Measurements from ENCODE around the gene LDB1.

Gene LDB1

GRCh38 chr10:102154466-102155116 is 34.4 kb upstream of the LDB1 start:
- H3K27ac ChIP-seq, result peak overlapping the region; percentile 3; the same call in 1 of the 2 replicates

GRCh38 chr10:102153093-102153620 is 33.0 kb upstream of the LDB1 start:
- peak overlapping the region; percentile 91 for H3K27ac ChIP-seq
- TF ChIP-seq ZFX (IDR thresholded peaks at IDR 0.05), result no peak
- no peak for TF ChIP-seq CTCF (conservative IDR thresholded peaks at IDR 0.05)

More at GRCh38 chr10:102154466-102155116, 34.4 kb upstream of the LDB1 start:
- TF ChIP-seq CTCF (conservative IDR thresholded peaks at IDR 0.05) (no peak), ZFX (IDR thresholded peaks at IDR 0.05) (no peak)

- H3K27ac ChIP-seq, result peak overlapping the region; percentile 91
- no peak for TF ChIP-seq CTCF (conservative IDR thresholded peaks at IDR 0.05)
- peak; percentile 41; the same call in 1 of the 2 replicates for TF ChIP-seq ZFX (IDR thresholded peaks at IDR 0.05)
Measured at GRCh38 chr10:102152545-102152890, 32.4 kb upstream of the LDB1 start.

- no peak for TF ChIP-seq ZFX (IDR thresholded peaks at IDR 0.05)
- TF ChIP-seq CTCF (conservative IDR thresholded peaks at IDR 0.05), result no peak
- peak within 1 kb of the TSS; percentile 91 for H3K27ac ChIP-seq
Measured at GRCh38 chr10:102151774-102152544, 31.8 kb upstream of the LDB1 start, which contains the start of gene NOLC1. Gene NOLC1 (plus strand): TSS chr10:102152389. CDS start chr10:102152411, 22 bp downstream.

GRCh38 chr10:102150970-102151773 is 31.0 kb upstream of the LDB1 start:
- peak overlapping the region; percentile 91 for H3K27ac ChIP-seq
- no peak for TF ChIP-seq ZFX (IDR thresholded peaks at IDR 0.05)

- TF ChIP-seq ZFX (IDR thresholded peaks at IDR 0.05), result no peak
- TF ChIP-seq CTCF (conservative IDR thresholded peaks at IDR 0.05), result no peak
- no peak overlapping the region for H3K27ac ChIP-seq
Measured at GRCh38 chr10:102148275-102148674, 28.1 kb upstream of the LDB1 start.

- TF ChIP-seq ZFX (IDR thresholded peaks at IDR 0.05), result no peak
- TF ChIP-seq CTCF (conservative IDR thresholded peaks at IDR 0.05), result no peak
Measured at GRCh38 chr10:102147561-102147960, 27.4 kb upstream of the LDB1 start.

More at GRCh38 chr10:102147561-102147960, 27.4 kb upstream of the LDB1 start:
- H3K27ac ChIP-seq, result no peak overlapping the region

Measured in C4-2B (cell line).